Measurements from ENCODE around the gene CROCC. TPM values are rescaled to one million over a fixed set of nuclear protein-coding genes. Genes with fewer than 3 reads are reported as not detected.
A peak's percentile ranks its signal among the peaks of the same experiment; 100 is the strongest.
"Not testable (repeated sequence)": the region's sequence is repeated elsewhere in the genome, so short reads cannot be mapped to it uniquely, and the experiment has no call there.

Gene CROCC
- total RNA-seq, 2 donors from 2014 or later = 21.2 to 24.5 TPM

- Mint-ChIP-seq H3K27ac (peak overlapping the region; percentile 83), H3K4me1 (peaks cover 19% of the 10 kb centered on the region)
- not testable (repeated sequence) for H3K4me3 Mint-ChIP-seq; H3K27me3 Mint-ChIP-seq; ATAC-seq (replicated peaks); H3K9me3 Mint-ChIP-seq; H3K36me3 Mint-ChIP-seq (ENCODE audit: low read depth)
These were observed 5.5 kb upstream of the CROCC start for GRCh38 chr1:16916036-16916880.

GRCh38 chr1:16918371-16918770 is 3.4 kb upstream of the CROCC start:
- Mint-ChIP-seq H3K9me3 (no peaks in the 10 kb centered on the region), H3K4me1 (peaks cover 28% of the 10 kb centered on the region), H3K4me3 (no peak overlapping the region), H3K27me3 (no peaks in the 10 kb centered on the region), H3K27ac (no peak overlapping the region), H3K36me3 (ENCODE audit: low read depth) (no peaks in the 10 kb centered on the region)
- no peak for ATAC-seq (replicated peaks)

- not testable (repeated sequence) for H3K36me3 Mint-ChIP-seq (ENCODE audit: low read depth); ATAC-seq (replicated peaks); H3K27ac Mint-ChIP-seq; H3K27me3 Mint-ChIP-seq; H3K9me3 Mint-ChIP-seq; H3K4me3 Mint-ChIP-seq
- peaks cover 28% of the 10 kb centered on the region for H3K4me1 Mint-ChIP-seq
These were observed 2.6 kb upstream of the CROCC start for GRCh38 chr1:16918936-16919665.

- Mint-ChIP-seq H3K4me1 (peaks cover 20% of the 10 kb centered on the region), H3K36me3 (ENCODE audit: low read depth) (no peaks in the 10 kb centered on the region), H3K27me3 (no peaks in the 10 kb centered on the region), H3K4me3 (peak overlapping the region; percentile 59), H3K27ac (peak overlapping the region; percentile 78), H3K9me3 (no peaks in the 10 kb centered on the region)
- no peak for ATAC-seq (replicated peaks)
These were observed 780 bp upstream of the CROCC start for GRCh38 chr1:16920951-16921350.

- Mint-ChIP-seq H3K27me3 (no peaks in the 10 kb centered on the region), H3K4me3 (peak overlapping the region; percentile 59), H3K36me3 (ENCODE audit: low read depth) (no peaks in the 10 kb centered on the region), H3K9me3 (no peaks in the 10 kb centered on the region), H3K4me1 (peaks cover 23% of the 10 kb centered on the region), H3K27ac (no peak overlapping the region)
- ATAC-seq (replicated peaks) = no peak
These were observed 735 bp downstream of the CROCC start for GRCh38 chr1:16922466-16922865.

DNA sequence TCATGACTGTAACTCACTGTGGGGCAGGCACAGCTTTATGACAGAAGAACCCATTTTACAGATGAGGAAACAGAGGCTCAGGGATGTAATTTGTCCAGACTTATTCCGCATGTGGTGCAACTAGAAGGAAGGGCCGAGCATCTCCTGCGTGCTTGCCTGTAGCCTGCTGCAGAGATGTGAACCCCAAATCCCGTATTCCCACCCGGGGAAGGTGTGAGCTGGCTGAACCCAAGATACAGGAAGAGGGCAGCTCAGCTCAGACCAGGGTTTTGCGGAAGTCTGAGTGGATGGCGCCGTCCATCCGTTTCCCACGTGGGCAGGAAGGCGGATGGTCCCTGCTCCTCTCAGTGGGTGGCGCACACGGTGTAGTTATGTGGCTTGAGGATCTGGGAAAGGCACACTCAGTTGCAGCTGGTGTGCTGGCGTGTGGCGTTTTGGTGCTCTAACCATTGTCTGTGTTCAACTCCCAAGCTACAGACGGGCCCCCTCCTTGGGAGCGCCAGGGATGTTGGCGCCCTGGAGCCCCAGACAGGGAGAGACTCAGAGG is 1.2 kb downstream of the CROCC start:
- Mint-ChIP-seq H3K36me3 (ENCODE audit: low read depth) (no peaks in the 10 kb centered on the region), H3K27me3 (no peaks in the 10 kb centered on the region), H3K4me1 (peaks cover 24% of the 10 kb centered on the region), H3K4me3 (no peak overlapping the region), H3K9me3 (no peaks in the 10 kb centered on the region), H3K27ac (no peak overlapping the region)
- no peak for ATAC-seq (replicated peaks)

- Mint-ChIP-seq H3K27me3 (no peaks in the 10 kb centered on the region), H3K4me1 (peaks cover 26% of the 10 kb centered on the region), H3K9me3 (no peaks in the 10 kb centered on the region), H3K4me3 (no peak overlapping the region), H3K36me3 (ENCODE audit: low read depth) (no peaks in the 10 kb centered on the region), H3K27ac (peak overlapping the region; percentile 49)
- ATAC-seq (replicated peaks) = no peak
These were observed 2.6 kb downstream of the CROCC start for GRCh38 chr1:16924216-16924918.

GRCh38 chr1:16924919-16925477 is 3.3 kb downstream of the CROCC start:
- no peak overlapping the region for H3K4me3 Mint-ChIP-seq
- no peaks in the 10 kb centered on the region for H3K9me3 Mint-ChIP-seq
- no peak for ATAC-seq (replicated peaks)
- H3K27me3 Mint-ChIP-seq = no peaks in the 10 kb centered on the region
- H3K27ac Mint-ChIP-seq = peak overlapping the region; percentile 49
- no peaks in the 10 kb centered on the region for H3K36me3 Mint-ChIP-seq (ENCODE audit: low read depth)
- peaks cover 26% of the 10 kb centered on the region for H3K4me1 Mint-ChIP-seq

GRCh38 chr1:16925635-16926490 is 4.1 kb downstream of the CROCC start:
- H3K4me1 Mint-ChIP-seq = peaks cover 26% of the 10 kb centered on the region
- H3K9me3 Mint-ChIP-seq = no peaks in the 10 kb centered on the region
- H3K4me3 Mint-ChIP-seq = no peak overlapping the region
- no peak for ATAC-seq (replicated peaks)
- H3K27me3 Mint-ChIP-seq = no peaks in the 10 kb centered on the region
- H3K36me3 Mint-ChIP-seq (ENCODE audit: low read depth) = peaks cover 3% of the 10 kb centered on the region
- H3K27ac Mint-ChIP-seq = peak overlapping the region; percentile 49

DNA sequence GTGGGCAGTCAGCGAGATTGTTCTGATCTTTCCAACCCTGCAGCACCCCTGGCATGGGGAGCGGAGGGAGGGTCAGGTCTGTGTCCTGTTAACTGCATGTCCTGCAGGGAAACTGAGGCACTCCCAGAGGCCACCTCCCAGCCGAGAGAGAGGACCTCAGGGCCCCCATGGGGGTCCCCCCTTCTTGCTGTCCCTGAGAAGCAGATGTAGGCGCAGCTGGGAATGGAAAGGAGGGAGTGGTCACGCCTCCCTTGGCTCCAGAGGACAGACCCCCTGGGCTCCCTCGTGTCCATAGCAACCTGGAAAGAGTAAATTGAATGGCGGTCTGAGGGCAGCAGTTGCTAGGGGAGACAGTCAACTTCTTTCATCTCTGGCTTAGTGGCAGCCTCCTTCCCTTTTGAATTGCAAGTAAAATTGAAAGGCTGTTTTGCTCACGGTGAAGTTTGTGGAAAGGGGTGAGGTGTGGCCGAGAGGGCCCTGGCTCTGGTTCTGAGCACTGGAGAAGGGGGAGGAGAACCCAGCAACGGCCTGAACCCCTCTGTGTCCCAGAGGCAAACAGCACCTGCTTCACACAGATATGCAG is 4.9 kb downstream of the CROCC start:
- peaks cover 21% of the 10 kb centered on the region for H3K4me1 Mint-ChIP-seq
- no peak for ATAC-seq (replicated peaks)
- no peaks in the 10 kb centered on the region for H3K9me3 Mint-ChIP-seq
- no peak overlapping the region for H3K27ac Mint-ChIP-seq
- H3K27me3 Mint-ChIP-seq = no peaks in the 10 kb centered on the region
- H3K36me3 Mint-ChIP-seq (ENCODE audit: low read depth) = peaks cover 11% of the 10 kb centered on the region
- H3K4me3 Mint-ChIP-seq = no peak overlapping the region

DNA sequence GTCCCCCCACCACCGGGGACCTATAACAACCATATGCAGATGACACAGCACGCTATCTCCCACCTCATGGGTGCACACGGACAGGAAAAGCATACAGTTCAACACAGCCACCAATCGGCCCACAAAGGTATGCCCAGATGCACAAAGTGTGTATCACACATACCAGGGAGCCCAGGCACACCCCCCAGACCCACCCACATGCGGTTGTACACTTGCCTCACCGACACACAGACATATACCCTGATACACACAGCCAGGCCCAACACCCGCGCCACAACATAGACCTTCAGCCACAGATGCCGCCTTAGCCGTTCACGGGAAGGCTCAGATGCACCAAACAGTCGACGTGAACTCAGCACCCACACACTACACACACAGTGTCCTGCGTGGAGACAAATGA is 5.5 kb downstream of the CROCC start:
- no peak for ATAC-seq (replicated peaks)

DNA sequence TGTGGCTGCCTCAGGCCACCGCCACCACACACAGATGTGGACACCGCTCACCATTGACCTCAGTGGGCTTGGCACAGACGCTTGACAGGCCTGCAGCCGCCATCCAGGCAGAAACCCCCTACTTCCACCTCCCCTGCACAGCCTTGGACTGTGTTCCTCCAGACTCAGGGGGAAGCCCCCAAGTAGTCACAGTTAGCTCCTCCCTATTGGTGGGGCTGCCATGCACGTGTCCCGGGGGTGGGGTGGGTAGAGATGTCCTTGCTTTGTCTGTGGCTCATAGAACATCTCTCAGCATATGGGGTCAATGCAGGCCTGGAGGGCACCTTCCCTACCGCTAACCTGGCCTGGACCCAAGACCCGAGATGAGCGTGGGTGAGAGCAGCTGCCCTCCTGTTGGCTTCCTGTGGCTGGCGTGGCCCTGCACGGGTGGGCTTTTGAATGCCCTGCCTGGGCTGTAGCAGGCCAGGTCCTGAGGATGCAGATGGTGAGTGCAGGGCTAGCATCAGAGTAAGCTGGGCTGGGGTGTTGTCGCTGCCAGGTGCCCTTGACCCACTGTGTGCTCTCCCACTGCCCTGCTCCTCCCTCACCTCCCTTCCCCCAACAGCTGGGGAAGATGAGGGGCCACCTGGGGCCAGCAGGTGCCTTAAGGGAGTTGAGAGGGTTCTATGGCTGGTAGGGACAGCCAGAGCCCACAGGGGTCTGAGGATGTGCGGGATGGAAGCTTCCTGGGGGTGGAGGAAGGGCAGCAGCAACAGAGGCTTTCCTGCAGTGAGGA is 6.2 kb downstream of the CROCC start:
- Mint-ChIP-seq H3K27ac (no peak overlapping the region), H3K9me3 (no peaks in the 10 kb centered on the region), H3K27me3 (no peaks in the 10 kb centered on the region)

More for the DNA sequence above, 5.5 kb downstream of the CROCC start:
- Mint-ChIP-seq H3K9me3 (no peaks in the 10 kb centered on the region), H3K27me3 (no peaks in the 10 kb centered on the region), H3K27ac (no peak overlapping the region), H3K4me3 (no peak overlapping the region), H3K36me3 (ENCODE audit: low read depth) (peaks cover 16% of the 10 kb centered on the region), H3K4me1 (peaks cover 16% of the 10 kb centered on the region)

More for the DNA sequence above, 6.2 kb downstream of the CROCC start:
- peaks cover 16% of the 10 kb centered on the region for H3K4me1 Mint-ChIP-seq
- peaks cover 23% of the 10 kb centered on the region for H3K36me3 Mint-ChIP-seq (ENCODE audit: low read depth)
- H3K4me3 Mint-ChIP-seq = no peak overlapping the region
- no peak for ATAC-seq (replicated peaks)
